ENCODE data around the gene DPAGT1.
"Not testable (repeated sequence)": the region's sequence is repeated elsewhere in the genome, so short reads cannot be mapped to it uniquely, and the experiment has no call there.

DPAGT1 gene

DNA sequence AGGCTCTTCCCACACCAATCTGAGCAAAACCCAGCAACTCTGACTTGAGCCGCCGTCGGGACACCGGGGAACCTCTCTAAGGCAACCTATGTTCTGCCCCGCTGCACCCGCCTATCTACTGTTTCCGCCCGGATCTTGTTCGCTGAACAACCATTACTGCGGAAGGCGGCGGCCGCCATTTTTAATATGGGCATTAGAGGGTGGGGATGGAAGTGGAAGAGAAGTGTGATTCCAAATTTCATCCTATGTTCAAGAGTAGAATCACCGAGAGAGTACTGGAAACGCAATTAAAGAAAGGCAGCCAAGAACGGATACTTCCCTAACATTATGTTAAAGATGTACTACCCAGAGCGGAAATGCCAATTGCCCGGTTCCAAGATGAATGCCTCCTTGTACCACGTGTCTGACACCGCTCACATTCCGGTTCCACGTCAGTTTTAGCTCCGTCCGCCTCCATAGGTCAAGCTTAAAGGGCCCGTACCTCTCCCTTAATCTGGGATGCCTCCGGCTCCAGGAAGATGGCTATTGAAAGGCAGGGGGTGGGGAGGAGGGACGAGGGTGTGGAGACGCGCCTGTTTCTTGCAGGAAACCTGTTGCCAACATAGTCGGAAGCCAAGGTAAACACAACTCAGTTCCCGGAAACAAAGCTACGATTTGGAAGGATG lies at the start of gene DPAGT1:
DPAGT1 (minus strand) TSS at position 95 of the 665 bp plus-strand sequence. CDS start 198 bp downstream, outside the sequence.
- DNase-seq, result peak; percentile 77 to 83

- DNase-seq, result no peak
Measured at GRCh38 chr11:119149786-119150275, 48.2 kb upstream of the DPAGT1 start.

DNA sequence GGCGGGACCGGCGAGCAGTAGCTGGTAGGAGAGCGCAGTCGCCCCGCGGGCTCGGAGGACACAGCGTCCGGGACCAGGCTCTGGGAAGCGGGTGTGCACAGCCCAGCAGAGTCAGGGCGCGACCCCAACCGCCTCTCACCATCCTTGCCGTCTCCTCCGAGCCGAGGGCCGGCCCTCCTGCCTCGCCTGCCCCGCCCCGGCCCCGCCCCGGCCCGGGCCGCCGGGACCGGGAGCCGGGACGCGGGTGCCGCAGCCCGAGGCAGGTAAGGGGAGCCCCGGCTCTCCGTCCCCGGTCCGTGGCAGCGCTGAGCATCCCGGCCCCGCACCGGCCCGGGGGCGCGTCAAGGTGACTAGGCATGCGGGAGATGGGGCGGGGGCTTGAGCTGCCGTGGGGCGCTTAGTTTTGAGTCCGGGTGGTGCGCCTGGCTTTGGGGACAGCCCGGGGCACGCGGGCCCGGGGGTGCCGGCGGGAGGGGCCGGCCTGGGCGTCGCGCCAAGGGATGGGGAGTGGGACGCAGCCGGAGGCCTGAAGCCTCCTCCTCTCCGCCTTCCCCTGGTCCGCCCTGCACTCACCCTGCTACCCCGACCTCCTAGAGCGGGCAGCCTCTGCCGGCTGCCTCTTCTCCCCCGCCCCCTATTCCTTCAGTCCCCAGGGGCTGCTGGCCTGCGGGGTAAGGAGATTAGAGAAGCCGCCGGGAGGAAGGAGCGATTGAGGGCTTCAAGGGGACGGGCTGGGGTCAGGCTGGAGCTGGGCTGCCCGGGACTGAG lies 47.5 kb upstream of the DPAGT1 start, which contains the start of gene ABCG4:
ABCG4 (plus strand) TSS at position 35 of the 768 bp plus-strand sequence. CDS start 914 bp downstream, outside the sequence.
- no peak for DNase-seq

DNA sequence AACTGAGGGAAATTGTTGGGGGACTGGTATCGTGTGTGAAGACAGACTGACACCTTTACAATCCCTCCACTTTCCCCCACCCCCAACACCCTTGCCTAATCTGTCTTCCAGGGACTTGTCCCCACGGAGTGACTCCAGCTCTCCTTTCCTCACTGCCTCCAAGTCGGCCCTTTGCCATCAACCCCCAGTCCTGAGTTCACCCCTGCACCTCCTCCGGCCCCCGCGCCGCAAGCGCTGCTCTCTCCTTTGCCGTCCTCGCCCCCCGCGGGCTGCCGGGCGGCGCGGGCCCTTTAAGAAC lies 47.0 kb upstream of the DPAGT1 start:
- no peak for DNase-seq

DNA sequence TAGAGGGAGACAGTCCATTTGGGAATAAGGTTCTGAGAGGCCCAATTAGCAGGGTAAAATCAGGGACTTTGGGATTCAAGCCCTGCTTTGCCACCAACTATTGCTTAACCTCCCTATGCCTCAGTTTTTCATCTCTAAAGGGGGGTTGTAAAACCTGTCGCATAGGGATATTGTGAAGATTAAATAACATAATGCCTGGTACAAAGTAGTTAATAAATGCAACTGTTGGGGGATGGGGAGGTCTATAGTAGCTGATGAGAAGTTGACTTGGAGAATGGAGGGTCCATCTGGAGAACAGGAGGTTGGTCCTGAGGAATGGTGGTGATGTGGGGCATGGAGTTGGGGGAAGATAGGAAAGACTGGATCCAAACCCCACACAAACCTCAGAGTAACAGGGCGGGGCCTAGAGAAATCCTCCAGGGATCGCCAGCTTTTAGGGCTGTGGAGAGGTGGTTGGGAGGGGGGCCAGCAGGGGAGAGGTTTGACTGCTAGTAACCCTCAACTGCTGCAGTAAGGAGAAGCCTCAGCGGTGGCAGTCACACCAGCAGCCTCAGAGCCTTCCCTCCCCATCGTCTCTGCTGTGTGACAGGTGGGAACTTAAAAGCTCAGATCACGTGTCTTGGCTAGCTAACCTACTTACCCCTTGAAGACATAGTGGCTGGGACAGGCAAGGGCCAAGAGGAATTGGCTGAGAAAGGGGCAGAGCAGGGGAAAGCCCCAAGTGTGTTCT lies 46.1 kb upstream of the DPAGT1 start:
- no peak for DNase-seq

- no peak for DNase-seq
Measured at GRCh38 chr11:119145551-119145950, 43.9 kb upstream of the DPAGT1 start.

DNA sequence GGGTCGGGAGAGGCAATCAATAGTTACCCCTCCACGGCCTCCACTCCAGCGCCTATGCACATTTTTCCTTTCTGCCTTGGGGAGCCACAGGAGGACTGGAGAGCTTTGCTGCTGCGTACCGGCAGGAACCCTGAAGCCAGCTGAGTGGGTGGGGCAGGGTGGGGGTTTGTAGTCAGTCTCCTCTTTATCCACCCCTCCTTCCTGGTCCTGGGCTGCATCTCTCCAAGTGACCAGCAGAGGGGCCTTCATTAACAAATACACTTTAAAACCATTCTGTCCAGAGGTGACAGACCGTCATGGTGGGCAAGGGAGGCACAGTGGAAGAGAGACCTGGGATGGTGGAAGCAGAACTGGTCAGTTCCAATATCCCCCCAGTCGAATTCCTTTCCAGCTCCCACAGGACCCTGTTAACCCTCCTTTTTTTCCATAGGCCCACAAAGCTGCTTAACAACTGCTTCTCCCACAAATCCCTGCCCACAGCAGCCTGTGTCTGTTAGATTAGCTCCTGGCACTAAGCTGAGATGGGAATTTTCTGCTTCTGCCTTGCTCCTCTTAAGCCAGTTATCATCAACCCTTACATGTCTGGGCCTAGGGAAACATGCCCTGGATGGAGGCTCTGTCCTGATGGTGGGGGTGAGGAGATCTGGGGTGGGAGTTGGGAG lies 43.3 kb upstream of the DPAGT1 start:
- DNase-seq, result no peak

- not testable (repeated sequence) for DNase-seq
Measured at GRCh38 chr11:119139276-119139675, 37.6 kb upstream of the DPAGT1 start.

GRCh38 chr11:119134389-119134978 lies 32.8 kb upstream of the DPAGT1 start:
- DNase-seq, result no peak

GRCh38 chr11:119130662-119131061 lies 29.0 kb upstream of the DPAGT1 start:
- no peak for DNase-seq

DNA sequence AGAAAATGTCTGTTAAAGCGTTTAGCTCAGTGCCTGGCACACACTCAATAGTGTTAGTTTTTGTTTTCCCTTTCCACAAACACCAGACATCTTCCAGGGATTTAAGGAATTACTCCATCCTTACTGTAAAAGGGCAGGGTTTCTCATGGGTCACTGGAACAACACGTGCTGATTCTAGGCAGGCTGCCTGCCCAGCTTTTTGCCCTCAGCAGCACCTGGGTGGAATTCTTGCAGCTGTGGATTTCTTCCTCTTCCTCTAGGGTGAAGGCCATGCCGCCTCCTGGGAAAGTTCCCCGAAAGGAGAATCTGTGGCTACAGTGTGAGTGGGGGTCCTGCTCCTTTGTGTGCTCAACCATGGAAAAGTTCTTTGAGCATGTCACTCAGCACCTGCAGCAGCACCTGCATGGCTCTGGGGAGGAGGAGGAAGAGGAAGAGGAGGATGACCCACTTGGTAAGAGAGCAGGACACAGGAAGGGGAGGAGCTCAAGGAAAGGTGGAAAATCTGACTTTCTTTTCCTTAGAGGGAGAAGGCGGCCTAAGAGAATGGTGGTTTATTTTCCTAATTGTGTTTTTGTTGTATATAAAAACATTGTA lies 25.1 kb upstream of the DPAGT1 start:
- no peak for DNase-seq

DNA sequence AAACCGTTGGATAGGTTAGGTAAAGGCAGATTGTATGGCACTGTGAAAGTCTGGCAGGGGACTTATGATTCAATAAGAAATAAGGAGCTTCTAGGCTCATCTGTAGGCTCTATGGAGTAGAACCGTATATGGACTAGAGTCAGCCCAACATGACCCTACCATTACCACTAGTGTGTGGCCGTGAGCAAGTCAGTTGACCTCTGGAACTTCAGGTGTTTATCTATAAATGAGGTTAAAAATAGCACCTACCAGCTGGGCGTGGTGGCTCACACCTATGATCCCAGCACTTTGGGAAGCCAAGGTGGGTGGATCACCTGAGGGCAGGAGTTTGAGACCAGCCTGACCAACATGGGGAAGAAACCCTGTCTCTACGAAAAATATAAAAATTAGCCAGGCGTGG lies 24.2 kb upstream of the DPAGT1 start:
- no peak for DNase-seq

DNA sequence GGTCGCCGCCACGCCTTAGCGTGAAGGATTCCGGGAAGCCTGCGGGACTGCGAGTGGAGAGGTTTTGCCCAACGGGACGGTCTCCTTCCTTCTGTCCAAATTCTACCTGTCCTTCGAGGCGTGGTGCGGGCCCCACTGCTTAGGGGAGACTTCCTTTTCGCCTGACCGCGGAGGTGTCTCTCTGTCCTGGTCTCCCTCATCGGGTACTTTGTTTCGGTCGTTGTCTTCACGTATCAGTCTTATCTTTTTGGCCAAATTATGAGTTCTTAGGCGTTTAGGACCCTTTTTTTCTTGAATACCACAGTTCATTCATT lies 20.1 kb upstream of the DPAGT1 start:
- DNase-seq, result no peak

GRCh38 chr11:119121008-119121810 lies 19.6 kb upstream of the DPAGT1 start, which contains the start of gene HINFP:
HINFP (plus strand) TSS chr11:119121580; CDS start chr11:119126945, 5,365 bp downstream.
- DNase-seq, result peak; percentile 99 to 100

DNA sequence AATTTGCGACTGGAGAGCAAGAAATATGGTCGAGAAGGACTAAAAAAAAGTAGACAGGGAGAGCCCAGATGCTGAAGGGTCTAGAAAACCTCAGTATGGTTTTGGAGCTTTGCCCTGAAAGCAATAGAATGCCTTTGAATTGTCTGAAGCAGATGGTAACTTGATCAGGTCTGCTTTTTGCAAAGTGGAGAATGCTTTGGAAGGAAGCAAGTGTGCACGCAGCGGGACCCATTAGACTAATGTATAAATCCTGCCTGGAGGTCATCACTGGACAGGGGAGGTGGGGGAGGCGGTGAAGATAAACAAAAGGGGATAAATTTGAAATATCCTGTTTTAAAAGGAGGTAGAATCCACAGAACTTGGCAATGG lies 19.0 kb upstream of the DPAGT1 start:
- DNase-seq, result no peak

DNA sequence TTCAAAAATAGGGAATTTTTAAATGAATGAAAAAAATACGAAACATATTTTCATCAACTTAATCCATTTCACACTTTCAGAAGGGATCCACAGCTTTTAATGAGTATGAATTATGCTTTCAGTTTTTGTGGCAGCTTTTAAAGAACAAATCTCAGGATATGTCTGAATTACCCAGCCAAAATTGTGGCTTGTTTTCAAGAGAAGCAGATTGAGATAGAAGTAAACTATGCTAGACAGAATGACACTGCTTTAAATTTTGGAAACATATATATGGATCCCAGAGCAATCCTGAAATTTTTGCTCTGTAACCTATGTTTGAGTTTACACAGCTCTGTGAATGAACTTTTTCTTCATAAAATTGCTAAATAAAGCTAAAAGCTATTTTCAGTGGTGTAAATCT lies 17.3 kb upstream of the DPAGT1 start:
- no peak for DNase-seq

DNA sequence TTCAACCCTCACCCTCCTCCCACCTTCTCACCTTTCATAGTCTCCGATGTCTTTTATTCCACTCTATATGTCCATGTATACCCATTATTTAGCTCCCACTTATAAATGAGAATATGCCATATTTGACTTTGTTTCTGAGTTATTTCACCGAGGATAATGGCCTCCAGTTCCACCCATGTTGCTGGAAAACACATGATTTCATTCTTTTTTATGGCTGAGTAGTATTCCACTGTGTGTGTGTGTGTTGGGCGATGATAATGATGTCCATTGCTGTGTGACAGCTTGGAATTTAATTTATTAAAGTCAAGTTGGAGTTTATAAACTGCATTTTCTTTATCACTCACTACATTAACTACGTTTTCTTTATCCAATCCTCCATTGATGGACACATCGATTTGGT lies 16.6 kb upstream of the DPAGT1 start:
- DNase-seq, result no peak

GRCh38 chr11:119117004-119117706 lies 15.5 kb upstream of the DPAGT1 start:
- DNase-seq, result no peak

DNA sequence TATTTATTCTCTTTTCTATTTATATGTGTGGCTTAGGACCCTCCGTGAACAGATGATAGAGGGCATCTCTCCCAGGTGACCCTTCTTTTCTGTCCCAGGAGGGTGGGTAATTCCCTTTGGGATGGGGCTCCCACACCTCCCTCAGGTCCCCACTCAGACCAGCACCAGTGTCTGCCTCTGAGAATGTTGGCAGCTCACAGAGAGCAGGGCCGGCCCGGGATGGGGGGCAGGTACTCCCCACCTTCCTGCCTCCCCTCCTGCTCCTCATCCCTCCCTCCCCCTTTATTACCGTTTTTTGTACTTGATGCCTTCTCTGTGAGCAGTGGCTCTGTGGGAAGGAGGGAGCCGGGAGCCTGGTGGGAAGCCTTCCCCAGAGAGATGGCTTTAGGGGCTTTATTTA lies 14.9 kb upstream of the DPAGT1 start:
- no peak for DNase-seq

GRCh38 chr11:119116235-119116594 lies 14.6 kb upstream of the DPAGT1 start:
- no peak for DNase-seq
